Sigmoid colon (tissue), 4 donors: ENCODE data around the gene GNAI3.

Source experiments
- EP300 ChIP-seq, 4 donors: sonication (generic); formaldehyde crosslinking; IDR thresholded peaks; one replicate each; pipeline ENCODE4 v1.6.1; 2017; ENCODE audit warnings: antibody characterized with exemption in 4 of 4
- POLR2A ChIP-seq, 2 donors: fragments of 450-650 bp; IDR thresholded peaks; one replicate each; pipeline ENCODE4 v1.6.1; 2016; ENCODE audit warnings: antibody characterized with exemption in 2 of 2, mild to moderate bottlenecking in 2 of 2, moderate library complexity in 2 of 2
- TF ChIP-seq, protein P1 (sequence below), 4 experiments: fragments of 450-650 bp in 3 of 4; fragments of 200-600 bp in 1 of 4; IDR thresholded peaks; one replicate each; pipeline ENCODE4 v1.5.1; 2016 to 2019; ENCODE audit warnings: antibody characterized with exemption in 4 of 4, mild to moderate bottlenecking in 3 of 4, moderate library complexity in 2 of 4

DNA sequence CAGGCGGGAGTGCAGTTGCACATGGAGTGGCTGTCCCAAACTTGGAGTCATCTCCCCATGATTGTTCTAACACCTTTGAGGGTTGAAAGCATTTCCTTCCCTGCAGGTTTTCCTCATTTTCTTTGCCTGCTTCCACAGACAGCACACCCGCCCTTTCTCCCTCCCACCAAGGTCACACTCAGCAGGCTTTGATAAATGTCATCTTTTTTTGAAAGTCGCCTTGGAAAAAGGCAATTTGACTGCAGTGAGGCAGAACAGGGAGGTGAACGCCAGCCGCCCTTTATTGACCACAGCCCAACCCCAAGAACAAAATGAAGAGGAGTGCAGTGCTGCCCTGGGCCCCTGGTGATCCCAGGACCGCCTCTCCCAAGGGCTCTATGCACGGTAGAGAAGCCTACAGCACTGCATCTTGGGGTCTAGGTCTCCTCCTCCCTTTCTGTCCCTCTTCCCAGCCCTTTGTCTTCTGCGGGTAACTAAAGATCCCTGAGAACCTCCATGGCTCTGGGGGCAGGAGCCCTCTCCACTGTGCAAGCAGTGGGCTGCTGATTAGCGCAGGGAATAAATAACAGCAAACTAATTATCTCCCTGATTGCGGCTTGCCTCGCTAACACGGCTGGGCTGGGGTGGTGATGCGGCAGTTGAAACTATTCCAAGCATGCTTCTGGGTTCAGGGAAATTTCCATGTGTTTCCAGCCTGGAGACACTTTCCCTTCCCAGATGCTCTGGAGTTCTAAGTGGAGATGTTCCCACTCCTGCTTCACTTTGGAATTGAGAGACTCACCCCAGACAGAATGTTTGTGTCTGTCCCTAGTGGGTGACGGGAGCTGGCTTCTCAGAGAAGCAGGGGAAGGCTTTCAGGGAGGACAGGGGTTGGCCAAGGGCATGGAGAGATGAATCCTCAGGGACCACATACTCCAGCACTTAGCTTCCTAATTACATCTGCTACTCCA is 27.1 kb upstream of the GNAI3 start:
- TF ChIP-seq, protein P1, sequence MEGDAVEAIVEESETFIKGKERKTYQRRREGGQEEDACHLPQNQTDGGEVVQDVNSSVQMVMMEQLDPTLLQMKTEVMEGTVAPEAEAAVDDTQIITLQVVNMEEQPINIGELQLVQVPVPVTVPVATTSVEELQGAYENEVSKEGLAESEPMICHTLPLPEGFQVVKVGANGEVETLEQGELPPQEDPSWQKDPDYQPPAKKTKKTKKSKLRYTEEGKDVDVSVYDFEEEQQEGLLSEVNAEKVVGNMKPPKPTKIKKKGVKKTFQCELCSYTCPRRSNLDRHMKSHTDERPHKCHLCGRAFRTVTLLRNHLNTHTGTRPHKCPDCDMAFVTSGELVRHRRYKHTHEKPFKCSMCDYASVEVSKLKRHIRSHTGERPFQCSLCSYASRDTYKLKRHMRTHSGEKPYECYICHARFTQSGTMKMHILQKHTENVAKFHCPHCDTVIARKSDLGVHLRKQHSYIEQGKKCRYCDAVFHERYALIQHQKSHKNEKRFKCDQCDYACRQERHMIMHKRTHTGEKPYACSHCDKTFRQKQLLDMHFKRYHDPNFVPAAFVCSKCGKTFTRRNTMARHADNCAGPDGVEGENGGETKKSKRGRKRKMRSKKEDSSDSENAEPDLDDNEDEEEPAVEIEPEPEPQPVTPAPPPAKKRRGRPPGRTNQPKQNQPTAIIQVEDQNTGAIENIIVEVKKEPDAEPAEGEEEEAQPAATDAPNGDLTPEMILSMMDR (IDR thresholded peaks at IDR 0.05), result no peak
- TF ChIP-seq POLR2A (IDR thresholded peaks at IDR 0.05) (no peak), EP300 (IDR thresholded peaks at IDR 0.05) (no peak)
